GM19240 (cell line): ENCODE data around the gene TTLL11.
"Not testable (repeated sequence)": the region's sequence is repeated elsewhere in the genome, so short reads cannot be mapped to it uniquely, and the experiment has no call there.

Experiments used
- DNase-seq: peaks from one replicate; pipeline ENCODE4 v3.0.0; 2011; ENCODE audit warnings: low spot score; ENCODE audit not compliant: insufficient read length

The TTLL11 gene

GRCh38 chr9:122005597-122005996, 87.5 kb downstream of the TTLL11 start:
- no peak for DNase-seq

GRCh38 chr9:122004589-122004988, 88.5 kb downstream of the TTLL11 start:
- DNase-seq, result no peak

- no peak for DNase-seq
Measured at GRCh38 chr9:122001491-122002201, 91.5 kb downstream of the TTLL11 start.

GRCh38 chr9:122000526-122000925, 92.6 kb downstream of the TTLL11 start:
- DNase-seq, result not testable (repeated sequence)

- no peak for DNase-seq
Measured at GRCh38 chr9:121999556-121999955, 93.6 kb downstream of the TTLL11 start.

- no peak for DNase-seq
Measured at GRCh38 chr9:121998513-121999049, 94.5 kb downstream of the TTLL11 start.

GRCh38 chr9:121997791-121998190, 95.3 kb downstream of the TTLL11 start:
- no peak for DNase-seq

- no peak for DNase-seq
Measured at GRCh38 chr9:121996783-121997182, 96.3 kb downstream of the TTLL11 start.

GRCh38 chr9:121995997-121996396, 97.1 kb downstream of the TTLL11 start:
- no peak for DNase-seq

- DNase-seq, result peak; percentile 39
Measured at GRCh38 chr9:121992571-121993212, 100.4 kb downstream of the TTLL11 start.

- DNase-seq, result no peak
Measured at GRCh38 chr9:121991307-121991661, 101.8 kb downstream of the TTLL11 start.

- no peak for DNase-seq
Measured at GRCh38 chr9:121990600-121991306, 102.4 kb downstream of the TTLL11 start.

- no peak for DNase-seq
Measured at GRCh38 chr9:121989010-121989409, 104.1 kb downstream of the TTLL11 start.

- DNase-seq, result no peak
Measured at GRCh38 chr9:121987314-121987713, 105.8 kb downstream of the TTLL11 start.

- DNase-seq, result no peak
Measured at GRCh38 chr9:121985792-121986494, 107.2 kb downstream of the TTLL11 start.

GRCh38 chr9:121984726-121985402, 108.2 kb downstream of the TTLL11 start:
- DNase-seq, result no peak

GRCh38 chr9:121983736-121984135, 109.4 kb downstream of the TTLL11 start:
- no peak for DNase-seq

- no peak for DNase-seq
Measured at GRCh38 chr9:121981118-121981883, 111.8 kb downstream of the TTLL11 start.

GRCh38 chr9:121980665-121981064, 112.4 kb downstream of the TTLL11 start:
- not testable (repeated sequence) for DNase-seq

- no peak for DNase-seq
Measured at GRCh38 chr9:121979736-121980135, 113.4 kb downstream of the TTLL11 start.
